ENCODE data around the gene SH2D1A. TPM values are rescaled to one million over a fixed set of nuclear protein-coding genes. Genes with fewer than 3 reads are reported as not detected.
"Not testable (repeated sequence)": the region's sequence is repeated elsewhere in the genome, so short reads cannot be mapped to it uniquely, and the experiment has no call there.

Gene SH2D1A
- polyA plus RNA-seq, 1 donor = 0.22 TPM

DNA sequence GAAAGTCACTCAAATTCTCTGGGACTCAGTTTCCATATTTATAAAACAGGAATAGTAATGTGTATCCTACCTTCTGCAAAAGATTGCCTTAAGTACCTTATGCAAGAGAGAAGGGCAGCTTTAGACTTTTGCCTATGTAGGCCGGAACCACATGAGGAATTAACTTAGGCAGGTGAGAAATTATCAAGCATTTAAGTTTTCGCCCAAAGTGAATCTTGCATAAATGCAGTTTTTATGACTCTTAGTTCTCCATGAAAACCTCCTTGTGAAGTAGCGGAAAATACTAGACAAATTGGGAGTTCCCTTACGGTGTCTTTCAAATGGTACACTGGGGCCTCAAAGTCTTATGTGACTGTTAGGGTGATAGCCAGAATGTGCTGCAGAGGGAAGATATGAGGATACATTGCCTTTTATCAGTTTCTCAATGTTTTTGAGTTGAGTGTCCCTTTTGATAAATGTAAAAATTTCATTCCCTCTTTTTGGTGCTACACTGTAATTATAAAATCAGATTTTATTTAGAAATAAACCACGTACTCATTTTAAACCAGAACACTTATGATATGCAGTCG, 2.6 kb downstream of the SH2D1A start:
- no peak for DNase-seq

DNA sequence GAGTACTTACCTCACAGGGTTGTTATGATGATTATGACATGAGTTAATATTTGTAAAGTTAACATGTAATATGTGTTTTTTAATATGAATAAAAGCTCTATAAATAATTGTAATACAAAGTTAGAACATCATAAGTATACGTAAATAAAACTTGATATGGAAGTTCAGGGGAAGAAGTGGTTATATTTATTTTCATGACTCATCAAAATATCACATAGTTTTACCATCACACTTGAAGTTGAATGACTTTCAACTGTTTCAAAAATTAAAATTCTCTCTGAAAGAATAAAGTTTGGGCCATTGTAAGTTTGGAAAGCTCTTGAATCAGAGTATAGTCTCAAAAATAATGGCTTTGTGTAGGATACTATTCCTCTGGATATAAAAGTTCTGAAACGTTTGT, 8.3 kb downstream of the SH2D1A start:
- no peak for DNase-seq

DNA sequence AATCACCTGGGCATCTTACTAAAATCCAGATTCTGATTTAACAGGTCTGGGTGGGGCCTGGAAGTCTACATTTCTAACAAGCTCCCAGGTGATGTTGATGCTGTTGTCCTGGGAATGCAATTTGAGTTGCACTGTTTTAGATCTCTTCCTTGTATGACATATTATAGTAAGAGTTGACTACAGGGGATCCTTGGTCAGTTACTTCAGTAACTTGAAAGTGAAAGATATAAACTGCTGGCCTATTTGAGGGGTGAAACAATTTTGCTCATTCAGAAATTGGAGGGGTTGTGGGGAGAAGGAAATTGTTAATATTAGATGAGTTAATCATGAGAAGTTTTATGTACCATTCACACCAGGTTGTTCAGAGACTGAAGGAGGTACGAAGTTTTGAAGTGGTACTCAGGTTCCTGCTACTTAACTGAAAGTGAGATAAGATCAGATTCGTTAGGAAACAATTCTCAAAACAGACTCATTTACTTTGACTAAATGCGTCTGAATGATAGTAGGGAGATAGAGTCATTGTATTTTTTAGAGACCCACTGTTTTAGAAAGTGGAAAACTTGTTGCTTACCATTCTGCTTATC, 12.5 kb downstream of the SH2D1A start:
- no peak for DNase-seq

DNA sequence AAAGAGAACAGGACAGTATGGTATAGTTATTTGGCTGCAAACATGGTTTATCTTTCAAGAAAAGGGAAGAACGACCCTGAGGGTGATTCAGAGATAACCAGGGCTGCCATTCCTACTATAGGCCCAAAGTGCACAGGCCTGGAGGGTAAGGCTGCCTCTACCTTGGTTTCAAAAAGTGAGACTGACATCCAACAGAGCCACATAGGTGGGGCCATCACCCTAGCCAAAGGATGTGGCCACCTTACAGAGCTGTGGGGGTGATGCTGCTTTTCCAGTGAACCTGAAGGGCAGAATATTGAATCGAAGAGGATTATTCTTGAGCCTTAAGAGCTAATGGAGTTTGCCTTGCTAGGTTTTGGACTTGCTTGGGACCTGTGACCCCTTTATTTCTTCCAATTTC, 15.7 kb downstream of the SH2D1A start:
- no peak for DNase-seq

DNA sequence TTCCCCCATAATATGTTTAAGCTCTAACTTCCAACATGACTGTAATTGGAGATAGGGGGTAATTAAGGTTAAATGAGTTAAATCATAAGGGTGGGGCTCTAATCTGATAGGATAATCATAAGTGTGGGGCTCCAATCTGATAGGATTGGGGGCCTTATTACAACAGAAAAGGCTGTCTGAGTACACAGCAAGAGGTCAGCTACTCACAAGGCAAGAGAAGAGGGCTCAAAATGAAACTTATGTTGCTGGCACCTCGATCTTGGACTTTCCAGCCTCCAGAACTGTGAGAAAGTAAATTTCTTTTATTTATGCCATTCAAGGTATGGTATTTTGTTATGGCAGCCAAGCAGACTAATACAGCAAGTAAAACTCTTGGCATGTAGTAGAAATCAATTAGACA, 16.4 kb downstream of the SH2D1A start:
- no peak for DNase-seq

DNA sequence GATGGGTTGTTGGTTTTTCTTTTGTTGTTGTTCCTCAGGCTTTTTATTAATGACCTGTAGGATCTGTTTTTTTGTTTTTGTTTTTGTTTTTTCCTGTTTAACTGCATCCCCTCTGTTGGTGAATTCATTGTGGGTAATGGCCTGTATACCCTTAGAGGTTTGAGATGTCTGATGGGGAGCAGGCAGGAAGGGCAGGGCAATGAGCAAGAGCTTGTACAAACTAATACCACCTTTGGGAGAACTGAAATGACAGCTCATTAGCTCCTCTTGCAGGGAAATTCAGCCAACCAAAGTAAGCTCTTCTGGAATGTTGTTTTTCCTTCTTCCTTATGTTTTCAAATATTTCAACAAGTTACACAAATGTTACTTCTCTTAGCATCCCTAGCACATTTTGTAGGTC, 23.4 kb downstream of the SH2D1A start:
- DNase-seq = no peak

DNA sequence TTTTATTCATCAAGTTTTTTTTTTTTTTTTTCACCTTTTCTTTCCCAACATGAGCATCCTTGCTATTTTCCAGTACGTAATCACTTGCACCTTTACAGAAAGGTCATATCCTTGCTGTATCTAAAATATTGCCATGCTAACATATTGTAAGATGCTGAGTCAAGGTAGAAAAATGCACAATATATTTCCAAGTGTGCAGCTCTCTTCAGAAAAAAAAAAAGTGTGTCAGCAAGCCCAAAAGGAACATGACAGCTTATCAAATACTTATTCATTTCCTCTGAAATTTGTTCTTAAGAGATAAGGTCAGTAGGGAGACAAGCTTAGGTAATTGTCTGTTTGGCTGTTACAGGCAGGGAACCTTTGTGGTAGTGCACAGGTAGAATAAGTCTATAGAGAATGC, 27.0 kb downstream of the SH2D1A start:
- DNase-seq = no peak

DNA sequence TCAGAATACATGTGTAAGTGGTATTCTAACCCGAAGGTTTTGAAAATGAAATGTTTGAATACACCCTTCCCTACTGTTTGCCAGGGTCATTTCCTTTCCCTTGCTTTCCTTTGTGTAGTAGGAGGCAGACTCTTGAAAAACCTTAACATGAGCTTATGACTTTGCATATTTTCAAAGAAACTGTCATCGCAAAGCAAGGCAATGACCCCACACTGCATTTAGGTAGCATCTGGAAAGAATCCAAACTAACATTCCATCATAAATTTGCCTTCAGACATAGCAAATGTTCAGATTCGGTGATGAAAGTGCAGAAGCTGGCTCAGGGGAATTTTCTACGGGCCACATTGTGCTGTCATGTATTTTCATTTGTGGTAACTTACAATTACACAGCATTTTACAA, 32.3 kb downstream of the SH2D1A start:
- no peak for DNase-seq

DNA sequence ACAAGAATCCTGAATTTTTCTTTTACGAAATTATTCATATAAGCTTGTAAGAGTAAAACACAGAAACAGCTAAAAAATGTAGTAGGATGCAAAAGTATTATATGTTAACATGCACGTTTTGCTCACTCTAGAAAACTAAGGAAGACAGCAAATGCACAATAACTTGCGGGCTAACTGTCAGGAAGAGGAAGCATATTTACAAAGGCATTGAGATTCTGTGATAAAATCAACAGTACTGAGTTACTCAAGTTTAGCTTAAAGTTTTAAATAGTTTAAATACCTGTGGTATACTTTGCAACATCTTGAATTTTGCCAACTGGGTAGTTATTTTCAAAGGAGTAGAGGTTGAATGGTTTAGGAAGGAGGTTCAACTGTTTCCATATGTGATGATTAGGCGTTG, 37.0 kb downstream of the SH2D1A start:
- no peak for DNase-seq

DNA sequence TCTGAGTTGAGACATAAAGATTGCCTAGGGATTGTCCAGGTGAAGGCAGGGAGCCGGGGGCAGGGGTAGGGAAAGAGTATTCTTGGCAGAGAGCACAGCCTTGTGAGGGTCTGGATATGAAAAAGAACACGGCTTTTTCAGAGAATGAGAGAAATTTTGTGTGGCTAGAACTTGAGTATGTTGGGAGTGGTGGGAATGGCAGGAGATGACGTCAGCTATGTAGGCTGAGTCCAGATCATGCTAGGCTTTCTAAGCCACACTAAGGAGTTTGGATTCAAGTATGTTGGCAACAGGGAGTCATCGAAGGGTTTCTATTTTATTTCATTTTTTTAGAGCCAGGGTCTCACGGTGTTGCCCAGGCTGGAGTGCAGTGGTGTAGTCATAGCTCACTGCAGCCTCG, 40.0 kb downstream of the SH2D1A start:
- DNase-seq = no peak

DNA sequence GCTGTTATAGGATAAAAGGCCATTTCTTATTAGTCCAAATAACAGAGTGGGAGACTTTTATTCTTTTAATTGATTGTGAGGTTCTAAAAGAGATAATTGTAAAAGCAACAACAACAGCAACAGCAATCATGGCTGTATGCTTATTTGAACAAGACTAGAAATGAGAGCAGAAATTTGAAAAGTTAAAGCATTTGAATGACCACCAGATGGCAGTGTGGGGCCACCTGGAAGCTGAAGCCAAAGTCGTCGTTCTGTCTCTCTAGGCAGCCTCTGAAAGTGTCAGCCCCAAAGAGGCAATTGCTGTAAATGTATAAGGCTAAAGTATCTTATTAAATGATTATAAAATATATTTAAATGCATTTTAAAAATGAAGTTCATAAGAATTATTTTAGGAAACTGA, 42.2 kb downstream of the SH2D1A start:
- peak; percentile 53 for DNase-seq

DNA sequence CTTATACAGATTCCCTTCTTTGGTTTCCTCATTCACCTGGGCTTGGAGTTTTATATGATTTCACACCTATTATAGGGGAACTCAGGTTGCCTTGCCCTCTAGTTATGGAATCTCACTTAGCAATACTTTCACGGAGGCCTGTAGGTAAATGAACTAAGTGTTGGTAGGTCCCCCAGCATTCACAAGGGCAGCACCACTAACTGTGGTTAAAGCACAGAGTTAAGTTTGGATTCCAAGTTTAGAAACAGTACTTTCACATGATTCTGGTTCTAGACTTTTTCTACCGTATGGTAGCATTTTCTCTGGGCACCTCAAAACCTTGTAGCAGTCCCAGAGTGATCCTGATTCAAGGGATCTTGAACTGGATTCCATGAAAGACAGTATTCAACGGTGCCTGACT, 46.4 kb downstream of the SH2D1A start:
- DNase-seq = no peak

DNA sequence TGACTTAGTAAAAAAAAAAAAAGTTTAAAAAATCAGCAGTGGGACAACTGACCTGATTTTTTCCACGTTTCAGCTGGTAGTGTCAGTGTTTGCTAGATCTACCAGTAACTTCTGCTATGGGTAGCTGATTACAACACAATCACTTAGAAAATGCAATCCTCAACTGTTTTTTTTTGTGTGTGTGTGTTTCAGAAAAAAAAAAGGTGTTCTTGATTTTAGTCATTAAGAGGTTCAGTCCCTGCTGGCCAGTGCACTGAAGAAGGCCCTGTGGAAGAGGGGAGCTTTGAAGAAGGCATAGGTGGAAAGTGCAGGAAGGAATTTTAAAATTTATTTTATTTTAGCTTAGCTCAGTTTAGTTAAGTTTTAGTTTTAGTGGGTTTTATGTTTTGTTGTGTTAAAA, 46.9 kb downstream of the SH2D1A start:
- DNase-seq = no peak

DNA sequence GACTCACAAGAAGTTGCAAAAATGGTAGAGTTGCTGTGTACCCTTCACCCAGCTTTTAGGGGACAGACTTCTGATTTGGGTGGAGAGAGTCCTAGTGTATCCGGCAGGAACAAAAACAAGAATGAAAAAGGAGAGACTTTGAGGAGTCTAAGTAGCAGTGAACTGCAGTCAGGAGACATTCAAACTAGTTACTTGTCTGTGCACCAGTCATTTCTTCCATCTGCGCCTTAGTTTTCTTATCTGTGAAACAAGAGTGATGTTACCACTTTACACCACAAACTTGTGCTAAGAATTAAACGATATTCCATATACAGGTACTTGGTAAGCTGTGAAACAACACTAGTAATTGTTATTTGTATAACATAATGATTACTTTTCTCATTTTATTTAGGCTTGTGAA, 47.3 kb downstream of the SH2D1A start:
- no peak for DNase-seq

DNA sequence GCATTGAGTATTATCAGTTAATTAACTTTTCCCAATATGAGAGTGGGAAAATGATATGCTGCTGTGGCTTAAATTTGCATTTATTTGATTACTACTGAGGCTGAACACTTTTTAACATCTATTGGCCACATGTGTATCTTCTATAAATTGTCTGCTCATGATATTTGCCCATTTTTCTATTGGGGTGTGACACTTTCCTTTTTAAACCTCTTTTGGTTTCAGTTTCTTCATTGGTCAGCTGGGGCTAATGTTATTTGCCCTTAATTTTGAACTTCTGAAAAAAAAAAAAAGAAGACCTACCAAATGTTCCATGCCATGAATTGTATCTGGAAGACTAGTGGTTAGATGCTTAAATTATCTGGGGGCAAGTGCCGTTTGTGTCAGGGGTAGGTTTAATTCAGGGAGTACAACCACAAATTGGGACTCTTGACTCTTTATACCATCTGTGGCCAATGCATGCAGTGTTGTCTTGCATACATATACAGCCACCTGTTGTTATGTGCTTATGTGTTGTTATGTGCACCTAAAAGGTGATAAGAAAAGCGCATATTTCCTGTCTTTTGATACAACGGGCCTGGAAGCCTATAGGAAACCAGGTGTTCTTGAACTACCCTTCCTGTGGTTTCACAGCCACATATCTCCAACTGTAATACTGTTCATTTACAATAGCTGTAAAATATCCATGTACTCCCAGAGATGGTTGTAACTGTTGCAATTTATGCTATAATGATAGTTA, 49.0 kb downstream of the SH2D1A start:
- DNase-seq = no peak

DNA sequence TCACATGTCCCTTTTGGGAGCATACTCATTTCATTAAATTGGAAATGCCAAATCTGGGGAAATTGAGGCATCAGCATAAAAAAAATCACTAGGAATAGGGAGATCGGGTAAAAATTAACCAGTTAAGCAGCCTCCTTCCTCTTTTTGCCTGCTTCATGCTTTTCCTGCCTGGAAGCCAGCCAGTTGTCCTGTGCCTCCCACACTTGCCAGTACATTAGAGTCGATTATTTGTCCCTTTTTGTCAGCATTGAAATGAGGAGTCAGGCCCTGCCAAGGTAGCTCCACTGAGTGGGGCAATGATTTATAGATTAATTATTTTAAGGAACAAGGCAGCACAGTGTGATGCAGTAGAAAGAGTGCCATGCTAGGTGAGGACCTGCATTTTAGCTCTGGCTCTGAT, 55.3 kb downstream of the SH2D1A start:
- no peak for DNase-seq

DNA sequence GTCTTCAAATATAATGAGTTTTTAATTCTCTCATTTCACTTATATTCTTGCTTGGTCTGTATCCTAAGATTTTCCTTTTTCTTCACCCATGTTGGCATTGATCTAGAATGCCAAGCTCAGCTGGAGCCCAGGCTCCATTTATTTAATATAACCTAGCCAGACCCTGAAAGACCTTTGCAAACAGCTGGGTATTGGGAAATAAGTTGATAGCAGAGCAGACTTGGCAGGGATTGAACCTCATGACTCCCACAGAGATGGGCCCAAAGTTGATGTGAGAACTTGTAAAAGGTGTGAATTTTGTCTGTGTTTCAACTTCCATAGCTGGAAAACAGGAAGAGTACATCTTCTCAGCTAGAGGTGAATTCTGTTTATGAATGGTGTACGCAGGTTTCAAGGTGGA, 59.5 kb downstream of the SH2D1A start:
- no peak for DNase-seq

DNA sequence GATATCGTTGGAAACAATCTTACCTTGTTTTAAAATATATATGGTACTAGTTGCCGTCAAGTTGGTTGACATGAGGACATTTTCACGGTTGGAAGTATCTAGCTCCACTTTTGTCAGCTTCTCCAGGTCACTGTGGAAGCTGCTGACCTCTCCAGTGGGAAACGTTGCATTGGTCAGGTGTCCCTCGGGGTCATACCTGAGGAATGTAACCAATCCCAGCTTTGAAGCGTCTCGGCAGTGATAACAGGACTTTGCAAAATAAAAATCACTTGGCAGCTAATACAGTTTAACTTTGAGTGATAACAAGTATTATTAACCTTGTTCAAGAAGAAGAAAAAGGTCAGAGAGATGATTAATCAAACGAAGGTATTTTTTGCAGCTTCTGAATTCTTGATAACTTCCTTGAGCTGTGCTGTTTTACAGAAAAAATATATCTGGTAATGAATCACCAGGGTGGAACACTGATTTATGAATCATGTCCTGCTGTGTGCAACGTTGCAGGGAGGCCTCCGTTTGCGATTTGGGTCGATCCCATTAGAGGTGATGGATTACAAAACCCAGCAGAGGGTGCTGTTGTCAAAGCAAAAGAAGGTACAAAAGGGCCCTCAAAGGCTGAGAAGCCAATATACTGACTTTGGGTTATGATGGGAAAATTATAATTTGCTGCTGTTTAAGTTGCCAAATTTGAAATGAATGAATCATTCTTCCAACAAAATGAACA, 60.1 kb downstream of the SH2D1A start:
- DNase-seq = peak; percentile 43

DNA sequence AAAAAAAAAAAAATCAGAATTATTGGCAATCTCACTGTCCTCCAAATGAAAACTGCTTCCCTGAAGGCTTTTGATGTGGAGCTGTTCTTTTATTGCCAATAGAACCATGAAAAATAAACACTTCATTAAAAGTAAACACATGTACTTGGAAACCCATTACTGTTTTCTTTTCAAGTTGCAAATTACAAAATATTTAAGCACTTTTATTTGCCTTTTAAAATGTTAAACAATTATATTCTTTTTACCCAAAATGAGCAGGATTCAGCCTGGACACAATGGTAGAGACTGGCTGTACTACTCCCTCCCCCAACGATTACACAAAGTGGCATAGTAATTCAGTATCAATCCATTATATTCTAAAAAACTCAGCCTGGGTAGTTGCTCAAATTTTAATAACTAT, 60.9 kb downstream of the SH2D1A start:
- no peak for DNase-seq

DNA sequence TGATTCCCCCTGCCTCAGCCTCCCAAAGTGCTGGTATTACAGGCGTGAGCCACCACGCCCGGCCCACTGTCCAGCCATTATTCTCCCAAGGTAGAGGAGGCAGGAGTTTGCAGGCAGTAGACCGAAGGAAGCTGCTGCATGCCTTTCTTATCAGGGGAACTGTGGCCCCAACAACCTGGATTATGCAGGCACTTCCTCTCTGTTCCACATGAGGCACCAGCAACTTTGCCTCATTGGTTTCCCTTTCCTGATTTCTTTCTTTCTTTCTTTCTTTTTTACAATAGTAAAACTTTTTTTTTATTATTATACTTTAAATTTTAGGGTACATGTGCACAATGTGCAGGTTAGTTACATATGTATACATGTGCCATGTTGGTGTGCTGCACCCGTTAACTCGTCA, 62.0 kb downstream of the SH2D1A start:
- DNase-seq = not testable (repeated sequence)

DNA sequence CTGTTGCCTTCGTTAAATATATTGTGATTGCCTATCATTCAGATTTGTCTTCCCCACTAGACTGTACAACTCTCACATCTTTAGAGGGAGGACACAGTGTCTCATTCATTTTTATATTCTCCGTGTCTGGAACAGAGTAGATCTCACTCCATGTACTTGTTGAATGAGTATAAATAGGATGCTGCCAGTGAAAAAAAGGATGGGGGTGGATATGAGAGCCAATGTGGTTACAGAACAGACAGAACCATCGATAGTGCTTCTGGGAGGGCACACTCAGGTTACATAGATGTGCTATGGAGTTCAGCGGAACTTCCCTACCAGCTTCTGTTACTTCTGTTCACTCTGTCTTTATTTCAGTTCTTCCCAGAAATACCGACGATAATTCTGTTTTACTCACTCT, 66.9 kb downstream of the SH2D1A start:
- DNase-seq = no peak

DNA sequence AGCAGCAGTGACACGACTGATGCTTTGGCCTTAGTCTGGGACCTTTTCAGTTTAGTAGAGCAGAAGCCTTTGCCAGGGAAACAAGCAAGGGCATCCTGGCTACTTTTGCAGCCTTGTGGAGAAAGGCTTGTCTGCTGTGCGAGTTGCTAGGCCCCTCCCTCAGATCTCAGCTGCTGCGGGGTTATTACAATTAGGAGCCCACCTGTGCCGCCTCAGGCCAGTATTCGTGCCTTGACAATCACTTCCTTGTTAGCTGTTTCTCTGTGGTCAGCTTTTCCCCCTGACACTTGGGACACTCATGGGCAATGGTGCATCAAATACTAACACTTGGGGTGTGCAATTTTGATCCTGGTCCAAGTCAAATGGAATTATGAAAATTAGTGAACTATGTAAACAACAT, 67.9 kb downstream of the SH2D1A start:
- no peak for DNase-seq

DNA sequence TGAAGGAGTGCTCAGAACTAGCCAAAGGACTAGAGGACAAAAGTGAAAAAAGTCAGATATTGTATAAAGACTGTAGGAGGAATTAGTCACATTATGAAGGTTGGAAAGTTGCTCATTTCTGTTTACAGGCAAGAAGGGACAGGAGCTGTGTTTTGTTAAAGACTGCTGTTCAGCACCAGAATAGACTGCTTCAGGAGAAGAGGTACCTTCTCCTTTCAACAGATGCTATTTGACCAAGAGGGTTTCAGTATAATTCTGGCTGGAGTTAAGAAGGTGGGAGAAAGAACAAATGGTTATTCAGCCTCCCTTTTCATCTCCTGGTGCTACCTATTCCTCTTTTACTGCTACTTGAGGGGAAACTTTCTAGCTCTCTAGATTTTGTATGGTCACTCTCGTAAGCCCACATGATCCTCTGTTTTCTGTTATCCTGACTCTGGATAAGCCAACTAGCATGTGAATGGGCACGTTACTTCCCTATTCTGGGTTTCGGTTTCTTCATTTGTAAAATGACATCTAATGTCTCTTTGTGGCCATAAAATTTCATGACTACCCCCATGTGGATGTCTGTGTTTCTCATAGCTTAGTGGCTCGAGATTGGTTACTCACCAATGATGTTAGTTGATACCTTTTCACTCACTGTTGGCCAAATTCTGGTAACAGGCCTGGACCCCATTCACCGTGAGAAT, 68.9 kb downstream of the SH2D1A start:
- DNase-seq = no peak
